Left lung (tissue), 10 donors: Measurements from ENCODE around the gene EZR. TPM values are rescaled to one million over a fixed set of nuclear protein-coding genes. Genes with fewer than 3 reads are reported as not detected.

Source experiments
- ATAC-seq: fragments of 200-7000 bp; cut with Tn5 transposase; one replicate; pipeline ENCODE4 v1.9.1; 2020; ENCODE audit warnings: moderate library complexity
- DNase-seq, 4 donors: peaks; one replicate each; pipeline ENCODE4 v3.0.0-alpha.2; 2013 to 2020
- H3K27ac ChIP-seq, 2 donors: fragments of 200-600 bp; sonication (generic) in 1 of 2; one replicate each; pipeline versions ENCODE4 v1.5.0 to v1.8.0; 2020 to 2021
- H3K27me3 ChIP-seq, 2 donors: fragments of 200-600 bp; sonication (generic) in 1 of 2; one replicate each; pipeline versions ENCODE4 v1.5.0 to v1.8.0; 2020 to 2021
- H3K36me3 ChIP-seq, 2 donors: fragments of 200-600 bp; sonication (generic) in 1 of 2; one replicate each; pipeline versions ENCODE4 v1.5.0 to v1.8.0; 2020 to 2021
- H3K4me1 ChIP-seq, 2 donors: fragments of 200-600 bp; one replicate each; pipeline ENCODE4 v1.8.0; 2021
- H3K4me3 ChIP-seq, 2 donors: fragments of 200-600 bp; sonication (generic) in 1 of 2; one replicate each; pipeline versions ENCODE4 v1.5.0 to v1.8.0; 2020 to 2021; ENCODE audit warnings: mild to moderate bottlenecking in 1 of 2
- H3K9me3 ChIP-seq, 2 donors: fragments of 200-600 bp; sonication (generic) in 1 of 2; one replicate each; pipeline versions ENCODE4 v1.5.0 to v1.8.0; 2020 to 2021
- intact Hi-C, 2 donors: fragments of 100-400 bp; cut with DNase I; formaldehyde crosslinking; loops; one replicate each; pipeline versions ENCODE4 v1.11.2 to v1.14.2; 2022
- polyA plus RNA-seq, 6 donors: library from polyadenylated mRNA; unstranded; fragments of 120-200 nt; gene quantifications; one replicate each; pipeline ENCODE4 v1.2.1, GENCODE V29; 2013; ENCODE audit not compliant: insufficient read length in 6 of 6
- total RNA-seq, 2 donors: library from RNA; stranded (reverse); fragmentation: NEBNext Ultra II Directional; extraction: Animal tissue kit (Norgen Biotek cat#: 25700); gene quantifications; one replicate each; pipeline ENCODE4 v1.2.1, GENCODE V29; 2021
- TF ChIP-seq, protein P1 (sequence below), 2 donors: fragments of 200-600 bp; sonication (generic) in 1 of 2; IDR thresholded peaks; one replicate each; pipeline versions ENCODE4 v1.5.0 to v1.8.0; 2021; ENCODE audit warnings: antibody characterized with exemption in 2 of 2
- donor health status: DM: no; HTN: yes; CAD: no.
- donor health status: DM: no; HTN: no; CAD: no.

Gene EZR
- total and polyA plus RNA-seq, 8 donors = 140 to 328 (median 161) TPM

DNA sequence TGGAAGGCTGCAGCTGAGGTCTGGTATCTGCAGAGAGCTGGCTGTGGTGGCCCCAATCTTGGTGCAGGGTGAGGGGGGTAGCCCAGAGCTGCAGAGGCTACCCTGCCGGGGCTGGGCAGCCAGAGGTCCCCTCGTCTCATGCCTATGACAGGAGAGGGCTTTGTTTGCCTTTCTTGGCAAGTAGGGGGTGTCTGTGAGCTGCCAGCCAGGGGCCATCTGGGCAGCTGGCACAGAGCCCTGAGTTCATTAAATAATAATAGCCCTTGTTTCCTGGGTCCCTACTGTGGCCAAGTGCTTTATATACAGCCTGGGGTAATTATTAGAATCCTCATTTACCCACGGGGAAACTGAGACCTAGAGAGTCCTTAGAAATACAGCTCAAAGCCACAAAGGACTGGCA lies 66.6 kb downstream of the EZR start:
- ATAC-seq (no peak), DNase-seq (peak in 2 of 4 donors; percentile 36 to 51)
- Histone ChIP-seq H3K36me3 (peaks cover 0 to 13% of the 10 kb centered on the region in 2 donors), H3K27me3 (no peaks in the 10 kb centered on the region), H3K4me1 (no peaks in the 10 kb centered on the region), H3K9me3 (no peaks in the 10 kb centered on the region), H3K27ac (no peak overlapping the region), H3K4me3 (no peak overlapping the region)
- intact Hi-C loops = no loop called here
- TF ChIP-seq, protein P1, sequence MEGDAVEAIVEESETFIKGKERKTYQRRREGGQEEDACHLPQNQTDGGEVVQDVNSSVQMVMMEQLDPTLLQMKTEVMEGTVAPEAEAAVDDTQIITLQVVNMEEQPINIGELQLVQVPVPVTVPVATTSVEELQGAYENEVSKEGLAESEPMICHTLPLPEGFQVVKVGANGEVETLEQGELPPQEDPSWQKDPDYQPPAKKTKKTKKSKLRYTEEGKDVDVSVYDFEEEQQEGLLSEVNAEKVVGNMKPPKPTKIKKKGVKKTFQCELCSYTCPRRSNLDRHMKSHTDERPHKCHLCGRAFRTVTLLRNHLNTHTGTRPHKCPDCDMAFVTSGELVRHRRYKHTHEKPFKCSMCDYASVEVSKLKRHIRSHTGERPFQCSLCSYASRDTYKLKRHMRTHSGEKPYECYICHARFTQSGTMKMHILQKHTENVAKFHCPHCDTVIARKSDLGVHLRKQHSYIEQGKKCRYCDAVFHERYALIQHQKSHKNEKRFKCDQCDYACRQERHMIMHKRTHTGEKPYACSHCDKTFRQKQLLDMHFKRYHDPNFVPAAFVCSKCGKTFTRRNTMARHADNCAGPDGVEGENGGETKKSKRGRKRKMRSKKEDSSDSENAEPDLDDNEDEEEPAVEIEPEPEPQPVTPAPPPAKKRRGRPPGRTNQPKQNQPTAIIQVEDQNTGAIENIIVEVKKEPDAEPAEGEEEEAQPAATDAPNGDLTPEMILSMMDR (IDR thresholded peaks at IDR 0.05) = no peak

- H3K4me1 ChIP-seq = no peaks in the 10 kb centered on the region
- H3K4me3 ChIP-seq = no peak overlapping the region
- H3K36me3 ChIP-seq = peaks cover 0 to 6% of the 10 kb centered on the region in 2 donors
- ATAC-seq = no peak
- TF ChIP-seq, protein P1 (IDR thresholded peaks at IDR 0.05) = no peak
- H3K9me3 ChIP-seq = no peaks in the 10 kb centered on the region
- H3K27me3 ChIP-seq = no peaks in the 10 kb centered on the region
- intact Hi-C loops = no loop called here
- H3K27ac ChIP-seq = no peak overlapping the region
- DNase-seq = no peak
Measured at GRCh38 chr6:158751921-158752320, 67.2 kb downstream of the EZR start.

GRCh38 chr6:158751224-158751623 lies 67.9 kb downstream of the EZR start:
- H3K4me3 ChIP-seq = no peak overlapping the region
- H3K9me3 ChIP-seq = no peaks in the 10 kb centered on the region
- H3K27ac ChIP-seq = no peak overlapping the region
- no peak for ATAC-seq
- intact Hi-C loops = no loop called here
- no peaks in the 10 kb centered on the region for H3K4me1 ChIP-seq
- TF ChIP-seq, protein P1 (IDR thresholded peaks at IDR 0.05) = no peak
- no peaks in the 10 kb centered on the region for H3K27me3 ChIP-seq
- peaks cover 0 to 5% of the 10 kb centered on the region in 2 donors for H3K36me3 ChIP-seq
- DNase-seq = no peak

DNA sequence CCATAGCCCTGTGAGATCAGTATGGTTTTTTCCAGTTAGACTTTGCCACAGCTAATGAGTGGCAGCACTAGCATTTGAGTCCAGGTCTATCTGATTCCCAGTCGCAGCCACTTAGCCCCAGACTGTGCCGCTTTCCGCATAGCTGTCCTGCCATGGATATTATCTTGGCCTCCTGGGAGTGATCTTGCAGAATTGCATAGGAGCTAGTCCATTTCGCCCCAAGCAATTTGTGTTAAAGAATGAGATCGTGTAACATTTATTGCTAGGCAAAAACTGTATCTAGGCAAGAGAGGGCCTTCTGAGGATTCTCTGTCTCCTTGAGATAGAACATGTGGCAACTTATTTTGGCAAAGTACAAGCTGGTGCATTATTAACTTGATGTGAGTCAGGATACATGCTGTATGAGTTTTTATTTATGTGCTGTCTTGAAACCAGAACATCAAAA lies 74.2 kb downstream of the EZR start:
- intact Hi-C loops = no loop called here
- Histone ChIP-seq H3K4me1 (no peaks in the 10 kb centered on the region), H3K9me3 (peaks cover 0 to 1% of the 10 kb centered on the region in 2 donors), H3K27me3 (no peaks in the 10 kb centered on the region), H3K4me3 (no peak overlapping the region), H3K27ac (no peak overlapping the region), H3K36me3 (no peaks in the 10 kb centered on the region)
- no peak for DNase-seq
- ATAC-seq = no peak
- TF ChIP-seq, protein P1 (IDR thresholded peaks at IDR 0.05) = no peak

DNA sequence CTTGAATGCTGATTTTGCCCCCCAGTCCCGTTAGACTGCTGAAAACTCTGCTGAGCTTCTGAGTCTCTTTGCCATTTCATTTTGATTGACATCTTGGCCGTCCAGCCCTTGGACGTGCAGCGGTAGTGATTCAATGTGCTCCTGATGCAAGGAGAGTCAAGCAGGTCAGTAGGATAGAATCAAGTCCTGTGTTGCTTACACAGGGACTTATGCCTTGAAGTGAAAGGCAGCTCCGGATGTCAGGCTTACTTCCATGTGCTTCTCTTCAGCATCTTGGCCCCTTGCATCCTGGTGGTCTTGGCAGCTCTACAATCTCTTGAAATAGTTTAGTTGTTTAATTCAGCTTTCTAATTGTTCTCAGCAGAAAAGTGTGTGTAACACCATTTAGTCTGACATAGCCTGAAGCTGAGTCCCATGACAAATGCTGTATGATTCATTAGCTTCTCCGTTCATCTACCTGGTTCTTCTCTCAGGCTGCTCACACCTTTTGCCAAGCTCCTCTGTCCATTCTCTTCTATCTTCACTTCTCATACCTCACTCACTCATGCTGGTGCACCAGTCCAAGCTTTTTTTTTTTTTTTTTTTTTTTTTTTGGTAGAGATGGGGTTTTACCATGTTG lies 76.0 kb downstream of the EZR start:
- intact Hi-C loops = no loop called here
- H3K4me1 ChIP-seq = no peaks in the 10 kb centered on the region
- H3K36me3 ChIP-seq = no peaks in the 10 kb centered on the region
- no peak overlapping the region for H3K27ac ChIP-seq
- ATAC-seq (no peak), DNase-seq (no peak)
- no peaks in the 10 kb centered on the region for H3K27me3 ChIP-seq
- H3K4me3 ChIP-seq = no peak overlapping the region
- peaks cover 0 to 10% of the 10 kb centered on the region in 2 donors for H3K9me3 ChIP-seq
- TF ChIP-seq, protein P1 (IDR thresholded peaks at IDR 0.05) = no peak
